HepG2 (cell line): Measurements from ENCODE around the gene PRR35. TPM values are rescaled to one million over a fixed set of nuclear protein-coding genes. Genes with fewer than 3 reads are reported as not detected.

Experiments used
- CBX2 ChIP-seq, 2 experiments: fragments of 200-600 bp in 1 of 2; sonication (generic); formaldehyde crosslinking in 1 of 2; IDR thresholded peaks; 2 replicates each; pipeline versions ENCODE4 v1.7.0 to v1.8.1; 2018 to 2022; ENCODE audit warnings: low read depth in 2 of 2, low read length in 1 of 2, mild to moderate bottlenecking in 1 of 2, missing genetic modification reagents in 1 of 2
- CHD4 ChIP-seq: fragments of 200-600 bp; sonication (generic); IDR thresholded peaks from 2 replicates; pipeline ENCODE4 v1.7.0; 2017; ENCODE audit warnings: mild to moderate bottlenecking, low read length, borderline replicate concordance
- HIVEP1 ChIP-seq: sonication (generic); formaldehyde crosslinking; IDR thresholded peaks from 2 replicates; pipeline ENCODE4 v1.4.0; 2020; ENCODE audit warnings: mild to moderate bottlenecking, missing genetic modification reagents
- IRF1 ChIP-seq: sonication (generic); formaldehyde crosslinking; IDR thresholded peaks from 2 replicates; pipeline ENCODE4 v1.4.0; 2020; ENCODE audit warnings: low read depth, mild to moderate bottlenecking, missing genetic modification reagents
- JUNB ChIP-seq: sonication (generic); formaldehyde crosslinking; IDR thresholded peaks from 2 replicates; pipeline ENCODE4 v1.8.0; 2022; ENCODE audit warnings: missing genetic modification reagents, mild to moderate bottlenecking, borderline replicate concordance
- MAFF ChIP-seq: IDR thresholded peaks from 2 replicates; pipeline ENCODE4 v1.6.1; 2011; ENCODE audit warnings: low read depth, low read length, improper control_type of control experiment
- MEIS2 ChIP-seq: sonication (generic); formaldehyde crosslinking; IDR thresholded peaks from 2 replicates; pipeline ENCODE4 v1.9.0; 2021; ENCODE audit warnings: mild to moderate bottlenecking, missing genetic modification reagents
- NR3C1 ChIP-seq: sonication (generic); formaldehyde crosslinking; IDR thresholded peaks from 2 replicates; pipeline ENCODE4 v1.4.0; 2020; ENCODE audit warnings: missing genetic modification reagents
- PCBP1 ChIP-seq: fragments of 200-400 bp; formaldehyde crosslinking; IDR thresholded peaks from 2 replicates; pipeline ENCODE4 v1.6.1; 2017; ENCODE audit warnings: mild to moderate bottlenecking, low read depth, low read length, borderline replicate concordance
- RXRB ChIP-seq: IDR thresholded peaks from 2 replicates; pipeline ENCODE4 v1.6.1; 2016; ENCODE audit warnings: borderline replicate concordance, missing genetic modification reagents, missing compliant biosample characterization
- SETDB1 ChIP-seq: sonication (generic); formaldehyde crosslinking; IDR thresholded peaks from 2 replicates; pipeline ENCODE4 v1.5.1; 2020; ENCODE audit warnings: missing genetic modification reagents, mild to moderate bottlenecking, borderline replicate concordance
- TFDP2 ChIP-seq: sonication (generic); formaldehyde crosslinking; IDR thresholded peaks from 2 replicates; pipeline ENCODE4 v1.4.0; 2020; ENCODE audit warnings: missing genetic modification reagents
- ZBTB8A ChIP-seq: sonication (generic); formaldehyde crosslinking; IDR thresholded peaks from 2 replicates; pipeline ENCODE4 v1.4.0; 2020; ENCODE audit warnings: mild to moderate bottlenecking, low read depth, missing genetic modification reagents, borderline replicate concordance
- ZFY ChIP-seq: sonication (generic); formaldehyde crosslinking; IDR thresholded peaks from 2 replicates; pipeline ENCODE4 v1.4.0; 2020; ENCODE audit warnings: missing genetic modification reagents
- ZMAT3 ChIP-seq: sonication (generic); formaldehyde crosslinking; conservative IDR thresholded peaks from 2 replicates; pipeline ENCODE4 v1.7.0; 2021; ENCODE audit warnings: missing genetic modification reagents
- ZNF235 ChIP-seq: sonication (generic); formaldehyde crosslinking; IDR thresholded peaks from 2 replicates; pipeline ENCODE4 v1.8.1; 2023; ENCODE audit warnings: mild to moderate bottlenecking, missing genetic modification reagents, borderline replicate concordance
- ZNF30 ChIP-seq: sonication (generic); formaldehyde crosslinking; IDR thresholded peaks from 2 replicates; pipeline ENCODE4 v1.5.0; 2020; ENCODE audit warnings: mild to moderate bottlenecking, missing genetic modification reagents
- ZNF451 ChIP-seq: sonication (generic); formaldehyde crosslinking; IDR thresholded peaks from 2 replicates; pipeline ENCODE4 v1.5.0; 2020; ENCODE audit warnings: mild to moderate bottlenecking, missing genetic modification reagents
- ZNF616 ChIP-seq: sonication (generic); formaldehyde crosslinking; IDR thresholded peaks from 2 replicates; pipeline ENCODE4 v1.5.0; 2020; ENCODE audit warnings: low read depth, mild to moderate bottlenecking, missing genetic modification reagents
- ZNF660 ChIP-seq: sonication (generic); formaldehyde crosslinking; IDR thresholded peaks from 2 replicates; pipeline ENCODE4 v1.5.1; 2020; ENCODE audit warnings: mild to moderate bottlenecking, low read depth, missing genetic modification reagents, borderline replicate concordance
- ZNF839 ChIP-seq: sonication (generic); formaldehyde crosslinking; IDR thresholded peaks from 2 replicates; pipeline ENCODE4 v1.4.0; 2020; ENCODE audit warnings: missing genetic modification reagents, mild to moderate bottlenecking, borderline replicate concordance
- ZSCAN21 ChIP-seq: sonication (generic); formaldehyde crosslinking; IDR thresholded peaks from 2 replicates; pipeline ENCODE4 v1.8.0; 2022; ENCODE audit warnings: mild to moderate bottlenecking, missing genetic modification reagents, moderate library complexity, borderline replicate concordance
- ZSCAN30 ChIP-seq: sonication (generic); formaldehyde crosslinking; IDR thresholded peaks from 2 replicates; pipeline ENCODE4 v1.5.0; 2020; ENCODE audit warnings: mild to moderate bottlenecking, missing genetic modification reagents
- polyA plus RNA-seq, 8 experiments: library from polyadenylated mRNA; depleted of rRNA in 3 of 8; stranded (reverse) in 7 of 8; unstranded in 1 of 8; fragments of >200 nt; fragmentation: Illumina TruSeq in 4 of 8; extraction: Trizol in 4 of 8; gene quantifications; 2 replicates each; pipeline versions ENCODE4 v1.2.1 to v1.2.3, GENCODE V29; 2011 to 2016; ENCODE audit warnings: low read depth in 4 of 8, missing spikeins in 1 of 8, mixed read lengths in 1 of 8; ENCODE audit not compliant: insufficient read depth in 1 of 8
- total RNA-seq, 5 experiments: library from RNA; depleted of rRNA; stranded (reverse); fragments of >200 nt; fragmentation: Illumina TruSeq; extraction: Trizol; gene quantifications; 2 replicates each; pipeline ENCODE4 v1.2.3, GENCODE V29; 2016; ENCODE audit warnings: low read depth in 1 of 5
- TF ChIP-seq, protein P1 (sequence below): sonication (generic); formaldehyde crosslinking; IDR thresholded peaks from 2 replicates; pipeline ENCODE4 v1.4.0; 2020; ENCODE audit warnings: missing genetic modification reagents
- TF ChIP-seq, protein P2 (sequence below): sonication (generic); formaldehyde crosslinking; conservative IDR thresholded peaks from 2 replicates; pipeline ENCODE4 v1.4.0; 2020; ENCODE audit warnings: missing genetic modification reagents

PRR35 gene
- total and polyA plus RNA-seq, 2 of the 13 experiments (the other 11 are each of a cell fraction or from before 2014, with no cell fraction given), result 0.07 to 0.16 TPM

DNA sequence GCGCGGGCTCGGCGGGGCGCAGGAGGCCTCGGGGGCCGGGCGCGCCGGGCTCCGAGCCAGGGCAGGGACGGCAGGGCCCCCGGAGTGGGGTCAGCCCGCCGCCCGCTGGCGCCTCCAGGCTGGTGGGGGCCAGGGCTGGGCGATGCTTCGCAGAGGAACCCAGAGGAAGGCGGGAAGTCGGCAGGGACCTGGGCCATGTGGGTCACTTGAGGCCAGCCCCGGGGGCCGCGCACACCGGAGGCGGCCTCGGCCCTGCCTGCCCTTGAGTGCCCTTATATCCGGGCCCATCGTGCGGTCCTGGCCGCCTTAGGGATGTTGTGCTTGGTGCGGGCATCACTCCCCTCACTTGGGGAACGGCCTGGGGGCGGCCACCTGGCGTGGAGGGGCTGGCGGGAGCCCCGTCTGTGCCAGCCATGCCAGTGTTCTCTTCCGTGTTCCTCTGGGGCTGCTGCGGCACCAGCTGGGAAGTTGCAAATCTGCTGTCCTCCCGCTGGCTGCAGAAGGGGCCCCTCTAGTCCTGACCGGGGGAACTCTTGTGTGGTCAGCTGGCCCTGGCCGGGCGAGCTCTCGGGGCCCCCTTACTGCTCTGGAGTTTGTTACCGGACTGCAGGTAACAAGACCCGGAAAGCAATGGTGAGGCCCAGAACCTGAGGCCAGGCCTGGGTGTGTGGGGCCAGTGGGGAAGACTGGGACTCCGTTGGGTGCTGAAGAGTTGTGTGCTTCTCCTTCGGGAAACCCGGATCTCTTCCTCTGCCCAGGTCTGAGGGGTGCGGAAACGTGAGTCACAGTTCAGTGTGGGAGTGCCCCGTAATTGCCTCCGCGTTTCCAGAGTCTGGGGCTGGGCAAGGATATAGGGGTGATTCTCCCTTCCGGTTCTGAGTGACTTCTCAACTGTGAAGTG lies 31.8 kb upstream of the PRR35 start (continued):
- TF ChIP-seq ZSCAN21 (CRISPR knock-in tag), result peak; percentile 30; the same call in 1 of the 2 replicates
- TF ChIP-seq CBX2 (IDR thresholded peaks at IDR 0.05; ENCODE audit: low read depth, low read length), result no peak
- TF ChIP-seq CBX2 (CRISPR knock-in tag; IDR thresholded peaks at IDR 0.05; ENCODE audit: low read depth), result no peak
- no peak for TF ChIP-seq JUNB (CRISPR knock-in tag)
- TF ChIP-seq, protein P1, sequence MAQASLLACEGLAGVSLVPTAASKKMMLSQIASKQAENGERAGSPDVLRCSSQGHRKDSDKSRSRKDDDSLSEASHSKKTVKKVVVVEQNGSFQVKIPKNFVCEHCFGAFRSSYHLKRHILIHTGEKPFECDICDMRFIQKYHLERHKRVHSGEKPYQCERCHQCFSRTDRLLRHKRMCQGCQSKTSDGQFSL (CRISPR knock-in tag), result no peak
- TF ChIP-seq, protein P2, sequence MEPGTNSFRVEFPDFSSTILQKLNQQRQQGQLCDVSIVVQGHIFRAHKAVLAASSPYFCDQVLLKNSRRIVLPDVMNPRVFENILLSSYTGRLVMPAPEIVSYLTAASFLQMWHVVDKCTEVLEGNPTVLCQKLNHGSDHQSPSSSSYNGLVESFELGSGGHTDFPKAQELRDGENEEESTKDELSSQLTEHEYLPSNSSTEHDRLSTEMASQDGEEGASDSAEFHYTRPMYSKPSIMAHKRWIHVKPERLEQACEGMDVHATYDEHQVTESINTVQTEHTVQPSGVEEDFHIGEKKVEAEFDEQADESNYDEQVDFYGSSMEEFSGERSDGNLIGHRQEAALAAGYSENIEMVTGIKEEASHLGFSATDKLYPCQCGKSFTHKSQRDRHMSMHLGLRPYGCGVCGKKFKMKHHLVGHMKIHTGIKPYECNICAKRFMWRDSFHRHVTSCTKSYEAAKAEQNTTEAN (CRISPR knock-in tag), result no peak
- TF ChIP-seq ZSCAN30 (CRISPR knock-in tag), result no peak
- TF ChIP-seq ZNF30 (CRISPR knock-in tag), result no peak
- no peak for TF ChIP-seq PCBP1
- TF ChIP-seq HIVEP1 (CRISPR knock-in tag), result peak; percentile 48; the same call in 1 of the 2 replicates
- 0 out of 2 replicates have a peak, but pooled peaks have one; percentile 33 for TF ChIP-seq TFDP2 (CRISPR knock-in tag)
- TF ChIP-seq MAFF, result no peak
- 0 out of 2 replicates have a peak, but pooled peaks have one; percentile 40 for TF ChIP-seq ZNF839
- TF ChIP-seq ZFY (CRISPR knock-in tag), result peak; percentile 46
- TF ChIP-seq ZNF660 (CRISPR knock-in tag), result no peak
- 0 out of 2 replicates have a peak, but pooled peaks have one; percentile 29 for TF ChIP-seq IRF1
- no peak for TF ChIP-seq ZBTB8A (CRISPR knock-in tag)
- TF ChIP-seq NR3C1, result no peak
- TF ChIP-seq ZNF235 (CRISPR knock-in tag), result no peak
- TF ChIP-seq SETDB1 (CRISPR knock-in tag), result no peak
- no peak for TF ChIP-seq CHD4
- peak; percentile 51; the same call in 1 of the 2 replicates for TF ChIP-seq RXRB
- TF ChIP-seq ZMAT3 (CRISPR knock-in tag), result peak; percentile 33; the same call in 1 of the 2 replicates
- TF ChIP-seq MEIS2 (CRISPR knock-in tag), result peak; percentile 34; the same call in 1 of the 2 replicates
- 0 out of 2 replicates have a peak, but pooled peaks have one; percentile 56 for TF ChIP-seq ZNF451 (CRISPR knock-in tag)
- peak; percentile 83; the same call in 1 of the 2 replicates for TF ChIP-seq ZNF616 (CRISPR knock-in tag)
- TF ChIP-seq, all 625 proteins: peak for 94
